ENCODE measurements around the gene ADSS1.

DNA sequence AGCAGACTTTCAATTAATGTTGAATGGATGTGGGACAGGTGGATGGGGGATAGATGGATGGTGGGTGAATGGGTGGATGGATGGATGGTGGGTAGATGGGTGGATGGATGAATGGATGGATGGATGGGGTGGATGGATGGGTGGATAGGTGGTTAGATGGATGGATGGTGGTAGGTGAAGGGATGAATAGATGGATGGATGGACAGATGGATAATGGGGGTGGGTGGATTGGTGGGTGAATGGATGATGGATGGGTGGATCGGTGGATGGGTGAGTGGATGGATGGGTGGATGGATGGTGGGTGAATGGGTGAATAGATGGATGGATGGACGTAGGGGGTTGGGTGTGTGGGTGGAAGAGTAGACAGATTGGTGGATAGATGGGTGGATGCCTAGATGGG lies 48.6 kb upstream of the ADSS1 start:
- TF ChIP-seq, protein P1, sequence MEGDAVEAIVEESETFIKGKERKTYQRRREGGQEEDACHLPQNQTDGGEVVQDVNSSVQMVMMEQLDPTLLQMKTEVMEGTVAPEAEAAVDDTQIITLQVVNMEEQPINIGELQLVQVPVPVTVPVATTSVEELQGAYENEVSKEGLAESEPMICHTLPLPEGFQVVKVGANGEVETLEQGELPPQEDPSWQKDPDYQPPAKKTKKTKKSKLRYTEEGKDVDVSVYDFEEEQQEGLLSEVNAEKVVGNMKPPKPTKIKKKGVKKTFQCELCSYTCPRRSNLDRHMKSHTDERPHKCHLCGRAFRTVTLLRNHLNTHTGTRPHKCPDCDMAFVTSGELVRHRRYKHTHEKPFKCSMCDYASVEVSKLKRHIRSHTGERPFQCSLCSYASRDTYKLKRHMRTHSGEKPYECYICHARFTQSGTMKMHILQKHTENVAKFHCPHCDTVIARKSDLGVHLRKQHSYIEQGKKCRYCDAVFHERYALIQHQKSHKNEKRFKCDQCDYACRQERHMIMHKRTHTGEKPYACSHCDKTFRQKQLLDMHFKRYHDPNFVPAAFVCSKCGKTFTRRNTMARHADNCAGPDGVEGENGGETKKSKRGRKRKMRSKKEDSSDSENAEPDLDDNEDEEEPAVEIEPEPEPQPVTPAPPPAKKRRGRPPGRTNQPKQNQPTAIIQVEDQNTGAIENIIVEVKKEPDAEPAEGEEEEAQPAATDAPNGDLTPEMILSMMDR (IDR thresholded peaks at IDR 0.05) = no peak
- TF ChIP-seq POLR2A (IDR thresholded peaks at IDR 0.05) = no peak
- no peak for TF ChIP-seq POLR2AphosphoS5 (IDR thresholded peaks at IDR 0.05; ENCODE audit: insufficient read depth in 1 of 2, low read depth in 1 of 2)

Data from vagina (tissue), 2 donors.